Ishikawa (cell line): ENCODE results near the gene TIMP3.

Experiments
- CEBPB ChIP-seq: IDR thresholded peaks from 2 replicates; pipeline ENCODE4 v1.6.1; 2012
- CREB1 ChIP-seq: IDR thresholded peaks from 2 replicates; pipeline ENCODE4 v1.6.1; 2012; ENCODE audit warnings: low read depth
- EGR1 ChIP-seq: IDR thresholded peaks from 2 replicates; pipeline ENCODE4 v1.6.1; 2012
- EP300 ChIP-seq: IDR thresholded peaks from 2 replicates; pipeline ENCODE4 v1.6.1; 2012; ENCODE audit warnings: borderline replicate concordance
- FOXM1 ChIP-seq: IDR thresholded peaks from 2 replicates; pipeline ENCODE4 v1.6.1; 2012; ENCODE audit warnings: low read depth, borderline replicate concordance
- MAX ChIP-seq: IDR thresholded peaks from 2 replicates; pipeline ENCODE4 v1.6.1; 2012
- NFIC ChIP-seq: IDR thresholded peaks from 2 replicates; pipeline ENCODE4 v1.6.1; 2012
- RAD21 ChIP-seq: IDR thresholded peaks from 2 replicates; pipeline ENCODE4 v1.6.1; 2012; ENCODE audit warnings: low read depth
- REST ChIP-seq: IDR thresholded peaks from 2 replicates; pipeline ENCODE4 v1.6.1; 2012; ENCODE audit warnings: low read depth, mild to moderate bottlenecking
- TAF1 ChIP-seq: IDR thresholded peaks from 2 replicates; pipeline ENCODE4 v1.6.1; 2012; ENCODE audit warnings: low read depth, mild to moderate bottlenecking
- TCF12 ChIP-seq: IDR thresholded peaks from 2 replicates; pipeline ENCODE4 v1.6.1; 2012; ENCODE audit warnings: low read depth
- TEAD4 ChIP-seq: IDR thresholded peaks from 2 replicates; pipeline ENCODE4 v1.6.1; 2012
- YY1 ChIP-seq: IDR thresholded peaks from 2 replicates; pipeline ENCODE4 v1.6.1; 2012; ENCODE audit warnings: low read depth
- ZBTB7A ChIP-seq: IDR thresholded peaks from 2 replicates; pipeline ENCODE4 v1.6.1; 2012; ENCODE audit warnings: low read depth
- TF ChIP-seq, protein P1 (sequence below): IDR thresholded peaks from 2 replicates; pipeline ENCODE4 v1.6.1; 2012

The TIMP3 gene

DNA sequence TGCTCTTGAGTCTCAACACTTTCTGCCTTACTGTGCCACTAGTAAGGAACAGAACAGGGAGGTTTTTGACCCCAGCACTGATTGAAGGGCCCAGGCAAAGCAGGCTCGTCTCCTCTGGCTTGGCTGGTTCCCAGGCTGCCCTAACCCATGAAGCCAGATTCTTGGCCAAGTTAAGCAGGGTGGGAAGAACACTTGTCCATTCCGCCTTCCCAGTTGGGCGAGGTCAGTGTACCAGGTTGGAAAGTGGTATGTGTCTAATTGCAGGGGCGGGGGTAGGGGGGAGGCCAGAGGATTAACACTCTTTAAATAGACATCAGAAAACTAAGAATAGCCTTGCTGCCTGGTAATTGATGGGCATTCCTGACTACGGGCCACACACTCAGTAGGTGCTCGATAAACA, 14.4 kb downstream of the TIMP3 start:
- TF ChIP-seq ZBTB7A (no peak), EP300 (no peak), NFIC (no peak)

DNA sequence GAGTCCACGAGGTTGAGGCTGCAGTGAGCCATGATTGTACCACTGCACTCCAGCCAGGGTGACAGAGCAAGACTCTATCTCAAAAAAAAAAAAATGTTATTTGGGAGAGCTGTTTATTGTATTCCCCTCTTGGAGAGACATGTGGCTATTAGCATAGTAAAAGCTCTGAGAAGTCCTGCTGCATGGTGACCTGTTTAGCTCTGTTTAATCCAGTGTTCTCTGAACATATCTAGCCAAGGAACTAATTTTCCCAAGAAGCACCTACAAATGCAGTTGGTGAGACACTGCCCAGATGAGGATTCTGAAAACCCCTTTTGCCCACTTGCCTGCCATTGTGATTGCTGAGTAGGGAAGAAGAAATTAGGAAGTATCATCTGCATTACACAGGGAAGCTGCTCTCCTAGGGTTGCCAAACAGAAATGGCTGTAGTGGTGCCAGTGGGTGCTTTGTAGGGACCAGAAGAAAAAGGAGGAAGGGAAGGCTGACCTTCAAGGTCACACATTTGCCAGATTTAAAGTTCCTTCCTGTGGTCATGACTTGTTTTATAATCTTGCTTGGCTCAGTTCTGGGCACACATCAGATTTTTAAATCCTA, 15.7 kb downstream of the TIMP3 start:
- TF ChIP-seq REST: no peak
- TF ChIP-seq TCF12: no peak
- no peak for TF ChIP-seq CREB1
- TF ChIP-seq NFIC: no peak
- no peak for TF ChIP-seq TEAD4
- TF ChIP-seq FOXM1: no peak
- no peak for TF ChIP-seq ZBTB7A
- TF ChIP-seq YY1: no peak
- TF ChIP-seq, protein P1, sequence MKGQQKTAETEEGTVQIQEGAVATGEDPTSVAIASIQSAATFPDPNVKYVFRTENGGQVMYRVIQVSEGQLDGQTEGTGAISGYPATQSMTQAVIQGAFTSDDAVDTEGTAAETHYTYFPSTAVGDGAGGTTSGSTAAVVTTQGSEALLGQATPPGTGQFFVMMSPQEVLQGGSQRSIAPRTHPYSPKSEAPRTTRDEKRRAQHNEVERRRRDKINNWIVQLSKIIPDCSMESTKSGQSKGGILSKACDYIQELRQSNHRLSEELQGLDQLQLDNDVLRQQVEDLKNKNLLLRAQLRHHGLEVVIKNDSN: no peak
- no peak for TF ChIP-seq CEBPB
- TF ChIP-seq RAD21: no peak
- TF ChIP-seq EGR1: no peak
- TF ChIP-seq TAF1: no peak
- TF ChIP-seq MAX: no peak
- no peak for TF ChIP-seq EP300

DNA sequence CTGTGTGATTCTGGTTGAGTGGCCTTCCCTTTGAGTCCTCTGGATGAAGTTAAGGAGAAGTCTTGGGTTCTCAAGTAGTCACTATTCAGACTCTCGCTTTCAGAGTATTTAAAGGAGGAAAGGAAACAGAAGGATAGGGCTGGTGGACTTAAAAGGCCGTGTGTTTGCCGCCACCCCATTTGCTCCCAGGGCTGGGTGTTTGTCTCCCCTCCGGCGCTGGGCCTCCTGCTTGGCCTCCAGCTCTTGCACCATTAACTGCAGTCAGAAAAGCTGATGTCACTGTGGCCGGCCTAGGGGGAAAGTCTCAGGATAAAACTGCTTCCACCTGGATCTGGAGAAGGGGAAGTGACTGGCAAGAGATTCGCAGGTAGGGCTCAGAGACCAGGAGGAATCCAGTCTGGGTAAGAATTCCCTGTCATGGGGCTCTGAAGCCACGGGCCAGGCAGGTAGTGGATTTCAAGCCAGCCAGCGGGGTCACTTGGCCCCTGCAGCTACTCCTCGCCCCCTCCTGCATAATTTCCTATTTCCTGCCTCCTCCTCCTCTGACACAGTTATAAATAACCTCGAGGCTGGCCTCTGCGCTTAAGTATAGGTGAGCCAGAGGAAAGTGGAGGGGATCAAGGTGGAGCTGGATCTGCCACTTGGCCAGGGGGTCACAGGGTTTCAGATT, 17.1 kb downstream of the TIMP3 start:
- TF ChIP-seq ZBTB7A (no peak), MAX (no peak), EGR1 (no peak), TCF12 (no peak), TAF1 (no peak), CEBPB (no peak), FOXM1 (no peak), YY1 (no peak)

GRCh38 chr22:32819120-32819519, 17.6 kb downstream of the TIMP3 start:
- TF ChIP-seq, protein P1: no peak
- TF ChIP-seq RAD21: no peak
- no peak for TF ChIP-seq REST
- no peak for TF ChIP-seq TCF12
- no peak for TF ChIP-seq TEAD4
- TF ChIP-seq EP300: no peak
- no peak for TF ChIP-seq ZBTB7A
- TF ChIP-seq TAF1: no peak
- TF ChIP-seq MAX: no peak
- TF ChIP-seq CREB1: no peak
- TF ChIP-seq NFIC: no peak
- TF ChIP-seq FOXM1: no peak

GRCh38 chr22:32820131-32821119, 18.9 kb downstream of the TIMP3 start:
- TF ChIP-seq TEAD4 (no peak), TCF12 (no peak), RAD21 (no peak), TAF1 (no peak), REST (no peak), EP300 (no peak), CEBPB (no peak), MAX (no peak), YY1 (no peak), ZBTB7A (no peak), NFIC (no peak), EGR1 (no peak), CREB1 (no peak), FOXM1 (no peak)
- TF ChIP-seq, protein P1: no peak
